ENCODE data around the gene ANKRD6. TPM values are rescaled to one million over a fixed set of nuclear protein-coding genes. Genes with fewer than 3 reads are reported as not detected.

Gene ANKRD6
- total RNA-seq, 1 donor from 2014 or later, result 10.0 TPM

DNA sequence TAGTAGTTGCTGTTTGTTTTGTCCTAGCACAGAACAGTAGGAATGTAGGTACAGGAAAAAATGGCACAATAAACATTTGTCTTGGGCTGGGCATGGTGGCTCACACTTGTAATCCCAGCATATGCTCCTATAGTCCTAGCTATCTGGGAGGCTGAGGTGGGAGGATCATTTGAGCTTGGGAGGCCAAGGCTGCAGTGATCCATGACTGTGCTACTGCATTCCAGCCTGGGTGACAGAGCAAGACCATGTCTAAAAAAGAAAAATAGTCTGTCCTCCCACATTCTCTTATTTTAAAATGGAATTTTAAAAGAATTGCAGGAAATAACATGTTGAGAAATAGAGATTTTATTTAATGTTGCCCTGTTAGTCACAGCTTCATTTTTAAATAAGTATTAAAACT lies 87.8 kb downstream of the ANKRD6 start:
- no peak overlapping the region for H3K4me3 ChIP-seq (ENCODE audit: low read depth, low read length)
- TF ChIP-seq, protein P1, sequence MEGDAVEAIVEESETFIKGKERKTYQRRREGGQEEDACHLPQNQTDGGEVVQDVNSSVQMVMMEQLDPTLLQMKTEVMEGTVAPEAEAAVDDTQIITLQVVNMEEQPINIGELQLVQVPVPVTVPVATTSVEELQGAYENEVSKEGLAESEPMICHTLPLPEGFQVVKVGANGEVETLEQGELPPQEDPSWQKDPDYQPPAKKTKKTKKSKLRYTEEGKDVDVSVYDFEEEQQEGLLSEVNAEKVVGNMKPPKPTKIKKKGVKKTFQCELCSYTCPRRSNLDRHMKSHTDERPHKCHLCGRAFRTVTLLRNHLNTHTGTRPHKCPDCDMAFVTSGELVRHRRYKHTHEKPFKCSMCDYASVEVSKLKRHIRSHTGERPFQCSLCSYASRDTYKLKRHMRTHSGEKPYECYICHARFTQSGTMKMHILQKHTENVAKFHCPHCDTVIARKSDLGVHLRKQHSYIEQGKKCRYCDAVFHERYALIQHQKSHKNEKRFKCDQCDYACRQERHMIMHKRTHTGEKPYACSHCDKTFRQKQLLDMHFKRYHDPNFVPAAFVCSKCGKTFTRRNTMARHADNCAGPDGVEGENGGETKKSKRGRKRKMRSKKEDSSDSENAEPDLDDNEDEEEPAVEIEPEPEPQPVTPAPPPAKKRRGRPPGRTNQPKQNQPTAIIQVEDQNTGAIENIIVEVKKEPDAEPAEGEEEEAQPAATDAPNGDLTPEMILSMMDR (IDR thresholded peaks at IDR 0.05; ENCODE audit: insufficient read depth, low read length, poor library complexity, severe bottlenecking), result no peak
- no peaks in the 10 kb centered on the region for H3K36me3 ChIP-seq (ENCODE audit: control insufficient read depth, insufficient read depth, low read length)
- H3K27me3 ChIP-seq (ENCODE audit: control insufficient read depth, insufficient read depth, low read length), result no peaks in the 10 kb centered on the region
- no peak for DNase-seq (ENCODE audit: low read depth)

DNA sequence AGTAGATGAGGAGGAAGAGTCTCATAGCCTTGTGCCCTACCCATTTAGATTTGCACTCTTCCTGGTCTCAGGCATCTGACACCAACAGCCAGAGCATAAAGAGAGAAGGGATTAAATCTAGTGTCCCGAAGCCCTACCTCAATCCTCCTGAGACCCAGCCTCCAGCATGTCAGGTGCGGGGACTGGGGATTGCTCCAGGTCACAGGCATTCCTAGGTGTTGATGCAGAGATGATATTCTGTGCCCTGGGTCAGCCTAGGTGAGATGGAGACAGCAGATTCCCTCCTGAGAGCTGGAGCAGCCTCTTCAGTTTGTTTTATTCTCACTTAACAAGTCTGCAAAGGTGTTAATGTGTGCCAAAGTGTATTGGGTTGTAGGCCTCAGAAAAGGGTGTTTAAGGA lies 89.8 kb downstream of the ANKRD6 start:
- TF ChIP-seq, protein P1 (IDR thresholded peaks at IDR 0.05; ENCODE audit: insufficient read depth, low read length, poor library complexity, severe bottlenecking), result no peak
- no peaks in the 10 kb centered on the region for H3K27me3 ChIP-seq (ENCODE audit: control insufficient read depth, insufficient read depth, low read length)
- no peaks in the 10 kb centered on the region for H3K36me3 ChIP-seq (ENCODE audit: control insufficient read depth, insufficient read depth, low read length)
- DNase-seq (ENCODE audit: low read depth), result no peak
- no peak overlapping the region for H3K4me3 ChIP-seq (ENCODE audit: low read depth, low read length)

DNA sequence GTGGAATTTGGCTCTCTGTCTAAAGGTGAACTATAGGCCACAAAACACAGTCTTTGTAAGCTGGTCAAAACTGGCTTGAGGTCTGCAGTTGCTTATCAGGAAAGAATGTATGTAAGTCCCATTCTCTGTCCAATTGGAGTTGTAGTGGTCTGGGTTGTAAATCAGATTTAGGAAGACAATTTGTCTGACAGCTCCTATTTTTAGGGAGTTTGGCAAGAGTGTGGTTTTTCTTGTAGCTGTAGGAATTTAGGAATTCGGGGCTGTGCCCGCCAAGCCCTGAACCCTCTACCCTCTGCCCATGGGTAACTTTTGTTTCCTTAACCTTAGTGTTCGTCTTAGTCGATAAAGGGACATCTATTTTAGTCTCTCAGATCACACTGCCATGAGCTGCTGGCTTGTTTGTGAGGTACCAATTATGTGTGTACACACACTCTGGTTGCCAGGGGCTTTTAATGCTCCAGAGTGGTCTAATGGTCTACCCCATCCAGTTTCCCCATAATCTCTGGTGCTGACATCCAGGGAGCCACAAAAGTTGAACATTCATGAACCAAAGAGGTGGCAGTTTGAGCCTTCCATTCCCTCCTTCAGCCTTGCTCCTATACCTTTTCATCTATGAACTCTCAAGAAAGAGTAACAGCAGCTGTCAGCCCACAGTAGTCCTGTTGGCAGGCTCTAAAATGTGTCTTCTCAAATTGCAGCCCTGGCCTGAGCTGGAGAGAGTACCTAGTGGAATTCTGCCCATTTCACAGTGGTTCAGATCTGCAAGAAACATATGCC lies 93.0 kb downstream of the ANKRD6 start:
- no peak overlapping the region for H3K4me3 ChIP-seq (ENCODE audit: low read depth, low read length)
- DNase-seq (ENCODE audit: low read depth), result no peak
- TF ChIP-seq, protein P1 (IDR thresholded peaks at IDR 0.05; ENCODE audit: insufficient read depth, low read length, poor library complexity, severe bottlenecking), result no peak
- H3K36me3 ChIP-seq (ENCODE audit: control insufficient read depth, insufficient read depth, low read length), result no peaks in the 10 kb centered on the region
- no peaks in the 10 kb centered on the region for H3K27me3 ChIP-seq (ENCODE audit: control insufficient read depth, insufficient read depth, low read length)

DNA sequence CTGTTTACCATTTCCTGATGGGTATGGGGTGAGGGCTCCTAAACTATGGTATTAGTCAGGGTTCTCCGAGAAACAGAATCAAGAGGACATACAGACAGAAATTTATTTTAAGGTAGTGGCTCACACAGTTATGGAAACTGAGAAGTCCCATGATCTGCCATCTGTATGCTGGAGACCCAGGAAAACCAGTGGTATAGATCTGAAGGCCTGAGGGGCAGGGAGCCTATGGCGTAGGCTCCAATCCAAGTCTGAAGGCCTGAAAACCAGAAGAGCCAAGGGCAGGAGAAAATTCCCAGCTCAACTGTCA lies 93.6 kb downstream of the ANKRD6 start:
- H3K4me3 ChIP-seq (ENCODE audit: low read depth, low read length), result no peak overlapping the region
- H3K27me3 ChIP-seq (ENCODE audit: control insufficient read depth, insufficient read depth, low read length), result no peaks in the 10 kb centered on the region
- no peaks in the 10 kb centered on the region for H3K36me3 ChIP-seq (ENCODE audit: control insufficient read depth, insufficient read depth, low read length)
- TF ChIP-seq, protein P1 (IDR thresholded peaks at IDR 0.05; ENCODE audit: insufficient read depth, low read length, poor library complexity, severe bottlenecking), result no peak
- DNase-seq (ENCODE audit: low read depth), result no peak

DNA sequence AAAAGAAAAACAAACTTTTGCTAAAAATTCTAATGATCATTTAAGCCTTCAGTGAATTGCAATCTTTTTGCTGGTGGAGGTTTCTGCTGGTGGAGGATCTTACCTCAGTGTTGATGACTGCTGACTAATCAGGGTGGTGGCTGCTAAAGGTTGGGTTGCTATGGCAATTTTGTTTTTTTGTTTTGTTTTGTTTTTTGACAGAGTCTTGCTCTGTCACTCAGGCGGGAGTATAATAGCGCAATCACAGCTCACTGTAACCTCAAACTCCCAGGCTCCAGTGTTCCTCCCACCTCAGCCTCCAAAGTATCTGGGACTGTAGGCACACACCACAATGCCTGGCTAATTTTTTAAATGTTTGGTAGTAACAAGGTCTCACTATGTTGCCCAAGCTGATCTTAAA lies 94.7 kb downstream of the ANKRD6 start:
- TF ChIP-seq, protein P1 (IDR thresholded peaks at IDR 0.05; ENCODE audit: insufficient read depth, low read length, poor library complexity, severe bottlenecking), result no peak
- Histone ChIP-seq H3K36me3 (ENCODE audit: control insufficient read depth, insufficient read depth, low read length) (no peaks in the 10 kb centered on the region), H3K4me3 (ENCODE audit: low read depth, low read length) (no peak overlapping the region), H3K27me3 (ENCODE audit: control insufficient read depth, insufficient read depth, low read length) (no peaks in the 10 kb centered on the region)
- peak; percentile 16 for DNase-seq (ENCODE audit: low read depth)

DNA sequence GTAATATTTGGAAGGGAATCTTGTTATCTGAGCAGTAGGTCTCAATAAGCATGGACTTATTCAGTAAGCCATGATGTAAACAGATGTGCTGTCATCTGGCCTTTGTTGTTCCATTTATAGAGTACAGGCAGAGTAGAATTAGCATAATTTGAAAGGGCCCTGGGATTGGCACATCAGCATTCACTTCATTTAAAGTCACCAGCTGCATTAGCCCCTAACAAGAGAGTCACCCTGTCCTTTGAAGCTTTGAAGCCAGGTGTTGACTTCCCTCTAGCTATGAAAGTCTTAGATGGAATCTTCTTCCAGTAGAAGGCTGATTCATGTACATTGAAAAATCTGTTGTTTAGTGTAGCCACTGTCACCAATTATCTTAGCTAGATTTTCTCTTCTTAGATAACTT lies 95.9 kb downstream of the ANKRD6 start:
- H3K36me3 ChIP-seq (ENCODE audit: control insufficient read depth, insufficient read depth, low read length), result no peaks in the 10 kb centered on the region
- TF ChIP-seq, protein P1 (IDR thresholded peaks at IDR 0.05; ENCODE audit: insufficient read depth, low read length, poor library complexity, severe bottlenecking), result no peak

More for the DNA sequence above, 95.9 kb downstream of the ANKRD6 start:
- no peak for DNase-seq (ENCODE audit: low read depth)
- H3K4me3 ChIP-seq (ENCODE audit: low read depth, low read length), result no peak overlapping the region
- H3K27me3 ChIP-seq (ENCODE audit: control insufficient read depth, insufficient read depth, low read length), result no peaks in the 10 kb centered on the region

Data from kidney epithelial cell (primary cell).